Measurements from ENCODE around the gene NUMB. TPM values are rescaled to one million over a fixed set of nuclear protein-coding genes. Genes with fewer than 3 reads are reported as not detected.

NUMB gene
- total RNA-seq, 1 experiment from 2014 or later = 75.2 TPM

GRCh38 chr14:73375861-73376260 is 82.5 kb downstream of the NUMB start:
- CTCF ChIA-PET = no interaction called here
- intact Hi-C loops (cut with micrococcal nuclease; ENCODE audit: unreplicated experiment) = no loop called here
- DNase-seq = no peak
- Mint-ChIP-seq H3K9me3 (ENCODE audit: low read depth, unreplicated experiment) (no peaks in the 10 kb centered on the region), H3K27ac (ENCODE audit: unreplicated experiment) (no peak overlapping the region), H3K36me3 (ENCODE audit: insufficient read depth, unreplicated experiment) (no peaks in the 10 kb centered on the region), H3K27me3 (ENCODE audit: unreplicated experiment) (no peaks in the 10 kb centered on the region), H3K4me1 (ENCODE audit: low read depth, unreplicated experiment) (no peaks in the 10 kb centered on the region), H3K4me3 (ENCODE audit: low read depth, unreplicated experiment) (no peak overlapping the region)
- BruUV-seq (replicated peaks) = no TSS peak
- no peak for TF ChIP-seq CTCF (IDR thresholded peaks at IDR 0.05; ENCODE audit: unreplicated experiment)

GRCh38 chr14:73374218-73374617 is 84.1 kb downstream of the NUMB start:
- Mint-ChIP-seq H3K4me3 (ENCODE audit: low read depth, unreplicated experiment) (no peak overlapping the region), H3K36me3 (ENCODE audit: insufficient read depth, unreplicated experiment) (no peaks in the 10 kb centered on the region), H3K27ac (ENCODE audit: unreplicated experiment) (no peak overlapping the region), H3K4me1 (ENCODE audit: low read depth, unreplicated experiment) (no peaks in the 10 kb centered on the region), H3K27me3 (ENCODE audit: unreplicated experiment) (no peaks in the 10 kb centered on the region), H3K9me3 (ENCODE audit: low read depth, unreplicated experiment) (no peaks in the 10 kb centered on the region)
- DNase-seq = no peak
- intact Hi-C loops (cut with micrococcal nuclease; ENCODE audit: unreplicated experiment) = no loop called here
- TF ChIP-seq CTCF (IDR thresholded peaks at IDR 0.05; ENCODE audit: unreplicated experiment) = no peak
- CTCF ChIA-PET = no interaction called here
- BruUV-seq (replicated peaks) = no TSS peak

- Mint-ChIP-seq H3K9me3 (ENCODE audit: low read depth, unreplicated experiment) (no peaks in the 10 kb centered on the region), H3K27ac (ENCODE audit: unreplicated experiment) (no peak overlapping the region), H3K27me3 (ENCODE audit: unreplicated experiment) (no peaks in the 10 kb centered on the region), H3K4me3 (ENCODE audit: low read depth, unreplicated experiment) (no peak overlapping the region), H3K36me3 (ENCODE audit: insufficient read depth, unreplicated experiment) (no peaks in the 10 kb centered on the region), H3K4me1 (ENCODE audit: low read depth, unreplicated experiment) (no peaks in the 10 kb centered on the region)
- no peak for DNase-seq
- intact Hi-C loops (cut with micrococcal nuclease; ENCODE audit: unreplicated experiment) = no loop called here
- TF ChIP-seq CTCF (IDR thresholded peaks at IDR 0.05; ENCODE audit: unreplicated experiment) = no peak
- CTCF ChIA-PET = no interaction called here
- no TSS peak for BruUV-seq (replicated peaks)
Observed at GRCh38 chr14:73372529-73372928, 85.8 kb downstream of the NUMB start.

- TF ChIP-seq CTCF (IDR thresholded peaks at IDR 0.05; ENCODE audit: unreplicated experiment) = no peak
- CTCF ChIA-PET = no interaction called here
- H3K4me3 Mint-ChIP-seq (ENCODE audit: low read depth, unreplicated experiment) = no peak overlapping the region
- no peaks in the 10 kb centered on the region for H3K27me3 Mint-ChIP-seq (ENCODE audit: unreplicated experiment)
- DNase-seq = no peak
- no TSS peak for BruUV-seq (replicated peaks)
- H3K36me3 Mint-ChIP-seq (ENCODE audit: insufficient read depth, unreplicated experiment) = no peaks in the 10 kb centered on the region
- H3K9me3 Mint-ChIP-seq (ENCODE audit: low read depth, unreplicated experiment) = no peaks in the 10 kb centered on the region
- intact Hi-C loops (cut with micrococcal nuclease; ENCODE audit: unreplicated experiment) = no loop called here
- no peak overlapping the region for H3K27ac Mint-ChIP-seq (ENCODE audit: unreplicated experiment)
- H3K4me1 Mint-ChIP-seq (ENCODE audit: low read depth, unreplicated experiment) = no peaks in the 10 kb centered on the region
Observed at GRCh38 chr14:73370561-73370960, 87.8 kb downstream of the NUMB start.

GRCh38 chr14:73369428-73369827 is 88.9 kb downstream of the NUMB start:
- TF ChIP-seq CTCF (IDR thresholded peaks at IDR 0.05; ENCODE audit: unreplicated experiment) = no peak
- CTCF ChIA-PET = no interaction called here

More at GRCh38 chr14:73369428-73369827, 88.9 kb downstream of the NUMB start:
- no peaks in the 10 kb centered on the region for H3K27me3 Mint-ChIP-seq (ENCODE audit: unreplicated experiment)
- no peaks in the 10 kb centered on the region for H3K36me3 Mint-ChIP-seq (ENCODE audit: insufficient read depth, unreplicated experiment)
- DNase-seq = no peak
- no peaks in the 10 kb centered on the region for H3K4me1 Mint-ChIP-seq (ENCODE audit: low read depth, unreplicated experiment)
- intact Hi-C loops (cut with micrococcal nuclease; ENCODE audit: unreplicated experiment) = no loop called here
- no TSS peak for BruUV-seq (replicated peaks)
- H3K4me3 Mint-ChIP-seq (ENCODE audit: low read depth, unreplicated experiment) = no peak overlapping the region
- H3K9me3 Mint-ChIP-seq (ENCODE audit: low read depth, unreplicated experiment) = no peaks in the 10 kb centered on the region
- H3K27ac Mint-ChIP-seq (ENCODE audit: unreplicated experiment) = no peak overlapping the region

All from Calu3 (cell line).